ENCODE measurements around the gene CASTOR1. TPM values are rescaled to one million over a fixed set of nuclear protein-coding genes. Genes with fewer than 3 reads are reported as not detected.

The CASTOR1 gene
- total RNA-seq, 1 donor = 4.9 TPM

DNA sequence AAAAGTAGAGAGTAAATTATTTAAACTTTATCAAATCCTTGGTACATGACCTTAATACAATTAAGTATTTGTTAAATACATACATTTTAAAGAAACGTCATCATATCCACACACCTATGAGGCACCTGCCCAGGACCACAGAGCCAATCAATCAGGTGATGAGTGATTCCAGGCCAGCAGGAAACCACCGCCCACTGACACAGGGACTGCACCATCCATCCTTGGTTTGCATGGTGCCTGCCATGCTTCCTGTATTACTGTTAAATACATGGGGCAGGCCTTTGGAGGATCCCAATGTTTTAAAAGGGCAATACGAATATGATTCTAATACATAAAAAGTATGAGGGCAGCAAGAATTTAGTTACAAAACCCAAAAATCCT lies 44.4 kb upstream of the CASTOR1 start:
- DNase-seq (ENCODE audit: low read depth) = no peak
- H3K4me3 ChIP-seq (ENCODE audit: low read depth, low read length) = no peak overlapping the region
- TF ChIP-seq, protein P1, sequence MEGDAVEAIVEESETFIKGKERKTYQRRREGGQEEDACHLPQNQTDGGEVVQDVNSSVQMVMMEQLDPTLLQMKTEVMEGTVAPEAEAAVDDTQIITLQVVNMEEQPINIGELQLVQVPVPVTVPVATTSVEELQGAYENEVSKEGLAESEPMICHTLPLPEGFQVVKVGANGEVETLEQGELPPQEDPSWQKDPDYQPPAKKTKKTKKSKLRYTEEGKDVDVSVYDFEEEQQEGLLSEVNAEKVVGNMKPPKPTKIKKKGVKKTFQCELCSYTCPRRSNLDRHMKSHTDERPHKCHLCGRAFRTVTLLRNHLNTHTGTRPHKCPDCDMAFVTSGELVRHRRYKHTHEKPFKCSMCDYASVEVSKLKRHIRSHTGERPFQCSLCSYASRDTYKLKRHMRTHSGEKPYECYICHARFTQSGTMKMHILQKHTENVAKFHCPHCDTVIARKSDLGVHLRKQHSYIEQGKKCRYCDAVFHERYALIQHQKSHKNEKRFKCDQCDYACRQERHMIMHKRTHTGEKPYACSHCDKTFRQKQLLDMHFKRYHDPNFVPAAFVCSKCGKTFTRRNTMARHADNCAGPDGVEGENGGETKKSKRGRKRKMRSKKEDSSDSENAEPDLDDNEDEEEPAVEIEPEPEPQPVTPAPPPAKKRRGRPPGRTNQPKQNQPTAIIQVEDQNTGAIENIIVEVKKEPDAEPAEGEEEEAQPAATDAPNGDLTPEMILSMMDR (IDR thresholded peaks at IDR 0.05; ENCODE audit: insufficient read depth, low read length) = no peak

DNA sequence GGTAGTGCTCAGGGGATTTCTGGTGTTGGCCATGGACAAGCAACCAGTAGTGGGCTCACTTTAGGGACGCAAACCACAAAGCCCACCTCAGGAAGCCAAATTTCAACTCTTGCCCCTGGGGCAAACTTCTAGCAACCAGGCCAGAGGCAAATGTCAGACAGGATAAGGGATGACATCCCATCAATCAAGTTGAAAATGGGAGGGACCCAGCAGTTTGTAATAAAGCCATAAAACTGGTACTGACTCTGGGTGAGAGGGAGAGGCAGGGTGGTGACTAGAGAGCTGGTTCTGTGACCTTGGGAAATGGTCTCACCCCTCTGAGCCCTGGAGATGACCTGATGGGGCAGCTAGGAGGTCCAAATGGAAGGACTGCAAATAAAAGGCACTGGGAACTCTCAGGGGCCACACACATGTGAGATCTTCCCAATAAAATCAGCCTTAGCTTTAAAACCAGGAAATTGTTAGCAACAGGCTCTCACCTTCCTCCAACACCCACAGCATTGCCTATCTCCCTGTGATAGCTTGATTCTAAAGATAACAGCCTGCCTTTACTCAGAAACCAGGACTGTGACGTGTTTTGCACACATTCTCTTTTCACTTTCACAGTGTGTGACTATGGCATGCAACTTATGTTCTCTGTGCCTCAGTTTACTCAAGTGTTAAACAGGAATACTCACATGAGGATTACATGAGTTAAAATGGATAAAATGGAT lies 43.8 kb upstream of the CASTOR1 start:
- TF ChIP-seq, protein P1 (IDR thresholded peaks at IDR 0.05; ENCODE audit: insufficient read depth, low read length) = no peak
- H3K4me3 ChIP-seq (ENCODE audit: low read depth, low read length) = no peak overlapping the region
- no peak for DNase-seq (ENCODE audit: low read depth)

DNA sequence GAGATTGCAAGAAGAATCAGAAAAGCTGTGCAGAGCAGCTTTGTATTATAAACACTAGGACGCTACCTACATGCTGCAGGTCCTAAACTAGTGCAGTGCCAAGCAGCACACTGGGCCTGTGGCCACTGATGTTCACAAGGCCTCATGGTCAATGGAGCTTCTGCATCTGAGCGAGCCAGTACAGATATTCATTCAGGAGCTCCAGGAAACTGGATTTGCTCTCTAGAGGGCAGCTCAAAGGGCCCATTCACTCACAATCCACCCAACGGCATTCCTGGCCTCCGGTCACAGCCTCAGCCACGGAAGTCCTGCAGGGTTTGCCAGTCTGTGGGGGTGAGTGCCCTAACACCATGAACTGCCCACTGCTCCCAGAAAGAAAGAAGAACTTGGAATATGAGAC lies 43.2 kb upstream of the CASTOR1 start:
- TF ChIP-seq, protein P1 (IDR thresholded peaks at IDR 0.05; ENCODE audit: insufficient read depth, low read length) = no peak
- DNase-seq (ENCODE audit: low read depth) = no peak
- H3K4me3 ChIP-seq (ENCODE audit: low read depth, low read length) = no peak overlapping the region

DNA sequence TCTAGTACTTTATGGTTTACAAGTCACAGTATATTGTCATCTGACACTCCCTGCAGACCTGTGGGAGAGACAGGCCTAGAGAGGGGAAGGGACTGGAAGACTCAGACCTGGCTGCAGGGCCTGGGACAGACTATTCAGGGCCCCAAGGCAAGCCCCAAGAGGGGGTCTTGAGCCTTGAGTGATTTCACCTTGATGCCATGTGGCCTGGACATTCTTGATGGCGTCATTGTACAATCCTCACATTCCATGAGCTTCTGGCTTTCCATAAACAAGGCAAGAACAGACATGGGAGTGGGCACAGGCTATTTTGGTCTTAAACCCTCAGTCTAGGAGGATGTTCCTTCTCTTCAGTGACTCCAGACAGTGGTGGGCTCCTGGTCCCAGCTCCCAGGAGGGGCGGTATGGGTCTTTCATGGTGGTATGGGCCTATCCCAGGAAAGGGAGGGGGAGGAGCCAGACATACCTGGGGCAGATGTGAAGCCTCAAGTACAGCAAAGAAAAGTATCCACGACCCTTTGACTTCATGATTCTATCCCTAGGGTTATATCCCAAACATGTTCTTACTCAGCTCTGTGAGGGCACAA lies 39.3 kb upstream of the CASTOR1 start:
- no peak overlapping the region for H3K4me3 ChIP-seq (ENCODE audit: low read depth, low read length)
- TF ChIP-seq, protein P1 (IDR thresholded peaks at IDR 0.05; ENCODE audit: insufficient read depth, low read length) = no peak
- no peak for DNase-seq (ENCODE audit: low read depth)

DNA sequence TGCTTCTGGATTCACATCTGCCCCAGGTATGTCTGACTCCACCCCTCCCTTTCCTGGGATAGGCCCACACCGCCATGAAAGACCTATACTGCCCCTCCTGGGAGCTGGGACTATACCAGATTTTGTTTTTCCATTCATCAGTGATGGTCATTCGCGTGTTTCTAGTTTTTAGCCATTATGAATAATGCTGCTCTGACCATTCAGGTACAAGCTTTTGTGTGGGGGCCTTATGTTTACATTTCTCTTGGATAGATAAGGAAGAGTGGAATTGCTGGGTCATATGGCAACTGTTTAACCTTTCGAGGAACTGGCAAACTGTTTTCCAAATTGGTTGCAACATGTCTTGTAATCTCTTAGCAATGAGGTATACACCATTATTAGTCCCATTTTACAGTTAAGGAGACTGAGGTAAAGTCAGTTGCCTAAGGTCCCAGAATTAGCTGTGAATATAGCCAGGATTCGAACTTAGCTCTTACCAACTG lies 38.6 kb upstream of the CASTOR1 start:
- H3K4me3 ChIP-seq (ENCODE audit: low read depth, low read length) = no peak overlapping the region
- TF ChIP-seq, protein P1 (IDR thresholded peaks at IDR 0.05; ENCODE audit: insufficient read depth, low read length) = no peak
- no peak for DNase-seq (ENCODE audit: low read depth)

DNA sequence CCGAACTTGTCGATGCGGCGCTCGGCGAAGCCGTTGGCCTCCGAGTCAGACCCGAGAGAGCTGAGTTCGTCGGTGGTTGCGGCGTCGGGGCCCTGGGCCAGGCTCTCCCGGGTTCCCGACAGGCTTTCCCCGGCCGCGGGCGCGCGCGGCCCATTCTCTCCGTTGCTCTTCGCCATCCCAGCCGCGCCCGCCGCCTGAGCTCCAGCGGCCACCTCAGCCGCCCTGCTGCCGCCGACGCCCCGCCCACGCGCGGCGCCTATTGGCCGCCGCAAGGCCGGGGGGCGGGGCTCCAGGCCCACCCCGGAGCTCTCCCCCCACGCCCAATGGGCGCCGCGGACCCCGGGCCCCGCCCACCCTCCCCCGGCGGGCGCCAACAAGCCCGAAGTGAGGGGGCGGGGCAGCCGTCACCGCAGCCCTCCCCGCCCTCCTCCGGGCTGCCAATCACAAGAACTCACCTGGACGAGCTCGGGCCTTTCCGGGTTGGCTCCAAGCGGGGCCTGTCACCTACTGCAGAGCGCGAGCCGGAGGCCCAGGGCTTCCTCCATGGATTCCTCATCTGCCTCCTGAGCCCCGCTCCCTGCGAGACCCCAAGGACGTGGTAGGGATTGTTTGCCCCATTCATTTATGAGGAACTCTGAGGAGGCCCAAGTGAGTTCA lies 37.5 kb upstream of the CASTOR1 start, which contains the start of gene TBC1D10A:
TBC1D10A (minus strand) TSS at position 236 of the 657 bp plus-strand sequence; CDS start at position 176, 60 bp downstream.
- TF ChIP-seq, protein P1 (IDR thresholded peaks at IDR 0.05; ENCODE audit: insufficient read depth, low read length) = no peak
- DNase-seq (ENCODE audit: low read depth) = peak; percentile 72
- peak within 1 kb of the TSS; percentile 83 for H3K4me3 ChIP-seq (ENCODE audit: low read depth, low read length)
